ENCODE results near the gene TCF4. TPM values are rescaled to one million over a fixed set of nuclear protein-coding genes. Genes with fewer than 3 reads are reported as not detected.

Gene TCF4
- total and polyA plus RNA-seq, 5 donors, result 17.3 to 73.6 (median 58.7) TPM

DNA sequence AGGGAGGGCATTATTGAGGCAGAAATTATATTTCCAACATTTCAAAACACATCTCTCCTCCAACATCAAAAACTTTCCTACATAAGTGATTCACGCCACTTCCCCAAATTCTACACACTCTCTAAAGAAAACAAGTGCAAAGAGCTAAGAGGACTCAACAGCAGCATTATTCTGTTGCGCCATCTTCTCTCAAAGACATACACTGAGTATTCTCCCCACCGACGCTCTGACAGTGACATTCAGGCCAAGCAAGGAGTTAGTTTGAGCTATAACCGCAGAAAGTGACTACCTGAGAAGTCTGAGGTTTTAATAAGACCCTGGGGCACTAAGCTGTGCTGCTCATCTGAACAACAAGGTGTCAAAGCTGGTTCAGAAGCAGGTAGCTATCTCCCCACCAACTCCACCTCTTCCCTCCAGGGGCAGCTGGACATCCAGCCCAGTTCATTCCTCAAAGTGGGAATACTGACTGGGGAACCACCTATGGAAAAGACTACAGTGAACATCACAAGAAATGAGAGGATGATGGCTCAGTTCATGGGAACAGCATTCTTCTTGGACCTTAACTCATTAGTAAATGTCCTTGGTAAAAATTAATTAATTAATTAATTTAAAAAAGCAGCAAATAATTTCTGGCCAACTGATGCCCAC lies 319.2 kb downstream of the TCF4 start:
- Histone ChIP-seq H3K9me3 (ENCODE audit: control insufficient read depth, low read length) (no peaks in the 10 kb centered on the region), H3K4me3 (ENCODE audit: low read length) (no peak overlapping the region), H3K27ac (ENCODE audit: low read length) (no peak overlapping the region), H3K4me1 (ENCODE audit: control insufficient read depth, insufficient read depth, low read length) (peaks cover 5% of the 10 kb centered on the region), H3K27me3 (ENCODE audit: control insufficient read depth, insufficient read depth) (no peaks in the 10 kb centered on the region)
- 94% methylated on average over 5 of the region's 5 CpGs for WGBS
- ATAC-seq, result no peak
- no peak for DNase-seq
- intact Hi-C loops (cut with DNase I), result no loop called here

DNA sequence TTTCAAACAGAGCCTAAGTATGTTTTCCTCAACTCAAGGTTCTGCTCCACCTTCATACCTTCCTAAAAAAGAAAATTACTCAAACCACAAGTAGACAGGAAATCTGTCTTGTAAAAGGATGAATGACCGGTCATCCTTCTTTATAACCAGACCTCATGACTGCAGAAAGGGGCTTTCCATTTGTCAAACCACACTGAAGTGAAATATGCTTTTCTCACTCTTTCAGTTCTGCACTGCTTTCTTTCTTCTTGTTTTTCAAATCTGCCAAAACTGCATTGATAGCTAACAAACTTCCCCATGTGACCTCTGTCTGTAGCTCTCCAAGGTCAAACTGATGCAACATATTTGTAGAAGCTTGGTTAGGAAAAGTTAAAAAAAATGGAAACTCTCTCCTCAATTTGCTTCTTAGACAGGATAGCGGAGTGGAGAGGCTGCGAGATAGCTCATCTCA lies 319.8 kb downstream of the TCF4 start:
- ATAC-seq, result no peak
- no peak overlapping the region for H3K4me3 ChIP-seq (ENCODE audit: low read length)
- no peaks in the 10 kb centered on the region for H3K9me3 ChIP-seq (ENCODE audit: control insufficient read depth, low read length)
- H3K27ac ChIP-seq (ENCODE audit: low read length), result no peak overlapping the region
- no peaks in the 10 kb centered on the region for H3K27me3 ChIP-seq (ENCODE audit: control insufficient read depth, insufficient read depth)
- intact Hi-C loops (cut with DNase I), result no loop called here
- DNase-seq, result no peak
- WGBS, result 77% methylated on average over 3 of the region's 3 CpGs
- peaks cover 5% of the 10 kb centered on the region for H3K4me1 ChIP-seq (ENCODE audit: control insufficient read depth, insufficient read depth, low read length)

DNA sequence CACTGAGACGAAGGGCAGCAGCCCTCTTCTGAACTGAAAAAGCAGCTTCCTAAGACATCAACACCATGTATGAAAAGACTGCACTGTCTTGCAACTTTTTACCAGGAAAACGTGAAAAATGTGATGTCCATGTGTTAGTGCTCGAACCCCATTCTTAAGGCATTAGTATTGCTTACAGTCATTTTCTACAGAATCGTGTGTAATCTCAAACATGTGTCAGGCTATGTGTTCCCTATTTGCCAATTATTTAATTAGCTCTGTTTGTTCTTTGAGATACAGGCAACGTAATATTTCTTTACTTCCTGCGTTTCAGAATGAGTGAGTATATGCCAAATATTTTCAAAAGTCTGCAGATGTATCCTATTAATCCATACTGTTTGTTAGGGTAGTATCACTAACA lies 321.0 kb downstream of the TCF4 start:
- 47% methylated on average over 6 of the region's 6 CpGs for WGBS
- peaks cover 5% of the 10 kb centered on the region for H3K4me1 ChIP-seq (ENCODE audit: control insufficient read depth, insufficient read depth, low read length)

DNA sequence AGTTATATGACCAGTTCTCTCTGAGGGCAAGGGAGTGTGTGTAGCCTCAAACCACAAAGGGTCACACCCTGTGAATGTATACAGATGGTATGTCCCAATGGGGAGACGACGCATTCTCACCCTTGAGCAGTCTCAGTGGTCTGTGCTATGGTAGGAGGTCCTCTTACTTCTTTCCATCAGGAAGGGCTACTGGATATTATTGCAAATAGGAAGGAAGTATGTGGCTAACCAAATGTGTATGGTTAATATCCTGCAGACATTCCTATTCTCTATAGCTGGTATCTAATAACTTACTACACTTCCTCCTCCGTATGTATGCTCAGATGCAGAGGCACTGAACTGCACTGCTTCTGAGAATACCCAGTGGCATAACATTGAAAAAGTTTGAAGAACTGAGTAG lies 322.0 kb downstream of the TCF4 start:
- Histone ChIP-seq H3K27me3 (ENCODE audit: control insufficient read depth, insufficient read depth) (no peaks in the 10 kb centered on the region), H3K9me3 (ENCODE audit: control insufficient read depth, low read length) (no peaks in the 10 kb centered on the region), H3K4me1 (ENCODE audit: control insufficient read depth, insufficient read depth, low read length) (peaks cover 5% of the 10 kb centered on the region), H3K27ac (ENCODE audit: low read length) (peak overlapping the region; percentile 8), H3K4me3 (ENCODE audit: low read length) (no peak overlapping the region)
- no peak for ATAC-seq
- whole genome bisulfite sequencing, result 75% methylated on average over 3 of the region's 3 CpGs
- no peak for DNase-seq
- intact Hi-C loops (cut with DNase I), result no loop called here

More for the DNA sequence above, 321.0 kb downstream of the TCF4 start:
- no peaks in the 10 kb centered on the region for H3K27me3 ChIP-seq (ENCODE audit: control insufficient read depth, insufficient read depth)
- intact Hi-C loops (cut with DNase I), result no loop called here
- no peak for DNase-seq
- H3K27ac ChIP-seq (ENCODE audit: low read length), result no peak overlapping the region
- H3K4me3 ChIP-seq (ENCODE audit: low read length), result no peak overlapping the region
- ATAC-seq, result no peak
- H3K9me3 ChIP-seq (ENCODE audit: control insufficient read depth, low read length), result no peaks in the 10 kb centered on the region

DNA sequence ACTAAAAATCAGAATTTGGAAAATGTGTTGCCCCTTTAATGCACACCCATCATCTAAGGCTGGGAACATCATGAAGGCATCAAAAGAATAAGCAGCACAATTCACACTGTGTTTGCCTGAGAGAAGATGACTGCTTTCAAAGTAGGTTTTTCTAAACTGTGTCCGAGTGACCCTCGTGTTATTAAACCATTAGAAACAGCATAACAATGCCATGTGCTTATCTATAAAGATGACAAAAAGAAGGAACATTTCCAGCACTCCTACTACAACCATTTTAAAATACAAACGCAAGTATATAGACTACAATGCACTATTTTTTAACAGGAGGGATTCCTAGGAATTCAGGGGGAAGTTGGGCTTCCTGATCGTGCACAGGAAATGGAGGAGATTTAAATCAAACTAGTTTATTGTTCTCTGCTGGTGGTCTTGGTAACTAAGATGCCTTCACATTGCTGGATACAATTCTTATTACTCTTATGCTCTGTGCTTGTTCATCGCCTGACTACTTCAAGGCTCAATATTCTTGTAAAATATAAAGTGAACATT lies 322.8 kb downstream of the TCF4 start:
- intact Hi-C loops (cut with DNase I), result no loop called here
- Histone ChIP-seq H3K27me3 (ENCODE audit: control insufficient read depth, insufficient read depth) (no peaks in the 10 kb centered on the region), H3K9me3 (ENCODE audit: control insufficient read depth, low read length) (no peaks in the 10 kb centered on the region), H3K4me3 (ENCODE audit: low read length) (no peak overlapping the region), H3K27ac (ENCODE audit: low read length) (peak overlapping the region; percentile 6), H3K4me1 (ENCODE audit: control insufficient read depth, insufficient read depth, low read length) (peaks cover 5% of the 10 kb centered on the region)
- WGBS, result 53% methylated on average over 5 of the region's 5 CpGs
- ATAC-seq (peak in 1 of 2 donors; percentile 59), DNase-seq (no peak)

DNA sequence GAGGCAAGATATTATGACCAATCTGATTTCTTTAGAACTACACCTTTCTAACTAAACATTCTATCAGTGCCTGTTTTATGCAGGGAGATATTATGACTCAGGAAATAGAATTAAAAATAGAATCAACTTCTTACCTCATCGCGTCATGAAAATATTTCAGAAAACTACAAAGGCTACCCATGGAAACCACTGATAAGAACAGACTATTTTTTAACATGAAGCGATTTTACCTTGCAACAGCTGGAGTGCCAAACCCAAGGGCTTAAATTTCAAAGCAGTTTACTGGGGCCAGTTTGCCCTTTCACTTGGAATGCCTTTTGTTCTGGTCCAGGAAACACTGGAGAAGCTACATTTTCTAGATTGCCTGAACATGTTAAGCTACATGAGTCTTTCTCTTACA lies 323.9 kb downstream of the TCF4 start:
- Histone ChIP-seq H3K27me3 (ENCODE audit: control insufficient read depth, insufficient read depth) (no peaks in the 10 kb centered on the region), H3K4me1 (ENCODE audit: control insufficient read depth, insufficient read depth, low read length) (peaks cover 5% of the 10 kb centered on the region), H3K9me3 (ENCODE audit: control insufficient read depth, low read length) (no peaks in the 10 kb centered on the region), H3K27ac (ENCODE audit: low read length) (no peak overlapping the region), H3K4me3 (ENCODE audit: low read length) (no peak overlapping the region)
- no peak for DNase-seq
- 27% methylated on average over 3 of the region's 3 CpGs for WGBS
- peak in 1 of 2 donors; percentile 64 for ATAC-seq
- intact Hi-C loops (cut with DNase I), result no loop called here

DNA sequence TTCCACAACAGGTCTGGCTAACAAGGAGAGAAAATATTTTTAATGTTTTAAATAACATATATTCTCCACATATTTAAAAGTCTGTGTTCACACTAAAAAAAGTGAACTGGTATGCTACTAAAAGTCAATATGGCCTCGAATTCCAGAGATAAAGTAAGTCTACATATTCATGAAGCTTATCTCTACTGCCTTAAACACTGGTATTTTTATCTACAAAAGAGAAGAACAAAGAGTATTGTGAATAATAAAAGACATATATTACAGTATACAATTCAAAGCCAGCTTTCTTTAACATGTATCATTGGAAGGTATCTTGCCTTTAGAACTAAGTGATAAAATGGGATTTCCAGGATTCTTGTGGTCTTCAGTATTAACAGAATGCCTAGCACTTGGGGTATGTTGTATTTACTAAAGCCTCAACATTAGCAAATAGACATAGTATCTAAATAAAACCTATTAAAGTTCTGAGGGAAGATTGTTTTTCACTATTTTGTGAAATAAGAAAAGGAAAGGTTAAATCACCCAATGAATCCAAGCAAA lies 325.9 kb downstream of the TCF4 start:
- ATAC-seq (no peak), DNase-seq (no peak)
- H3K9me3 ChIP-seq (ENCODE audit: control insufficient read depth, low read length), result no peaks in the 10 kb centered on the region
- H3K4me3 ChIP-seq (ENCODE audit: low read length), result no peak overlapping the region
- WGBS, result 43% methylated on average over 1 of the region's 1 CpG
- H3K27ac ChIP-seq (ENCODE audit: low read length), result no peak overlapping the region
- intact Hi-C loops (cut with DNase I), result no loop called here
- no peaks in the 10 kb centered on the region for H3K27me3 ChIP-seq (ENCODE audit: control insufficient read depth, insufficient read depth)
- H3K4me1 ChIP-seq (ENCODE audit: control insufficient read depth, insufficient read depth, low read length), result peaks cover 5% of the 10 kb centered on the region

DNA sequence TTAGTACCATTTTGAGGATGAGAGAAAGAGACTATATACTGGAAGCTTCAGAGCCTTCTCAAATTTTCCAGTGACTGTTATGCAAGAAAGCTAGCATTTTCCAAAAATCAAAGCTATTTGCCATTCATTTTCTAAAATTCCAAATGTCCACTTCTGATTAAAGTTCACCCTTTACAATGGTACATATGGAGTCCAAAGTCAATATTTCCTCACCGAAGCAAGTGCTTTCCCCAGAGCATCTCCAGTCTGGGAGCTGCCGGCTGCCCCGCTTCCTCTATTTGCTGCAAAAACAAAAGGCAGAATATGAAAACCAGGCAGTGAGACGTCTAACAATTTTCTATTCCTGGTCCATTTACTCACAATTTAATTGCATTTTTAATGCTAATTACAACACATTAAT lies 326.7 kb downstream of the TCF4 start:
- ATAC-seq (peak in 1 of 2 donors; percentile 64), DNase-seq (no peak)
- no peaks in the 10 kb centered on the region for H3K27me3 ChIP-seq (ENCODE audit: control insufficient read depth, insufficient read depth)
- no peak overlapping the region for H3K4me3 ChIP-seq (ENCODE audit: low read length)
- 61% methylated on average over 4 of the region's 4 CpGs for WGBS
- H3K4me1 ChIP-seq (ENCODE audit: control insufficient read depth, insufficient read depth, low read length), result peaks cover 3% of the 10 kb centered on the region
- H3K9me3 ChIP-seq (ENCODE audit: control insufficient read depth, low read length), result no peaks in the 10 kb centered on the region
- H3K27ac ChIP-seq (ENCODE audit: low read length), result no peak overlapping the region
- intact Hi-C loops (cut with DNase I), result no loop called here

DNA sequence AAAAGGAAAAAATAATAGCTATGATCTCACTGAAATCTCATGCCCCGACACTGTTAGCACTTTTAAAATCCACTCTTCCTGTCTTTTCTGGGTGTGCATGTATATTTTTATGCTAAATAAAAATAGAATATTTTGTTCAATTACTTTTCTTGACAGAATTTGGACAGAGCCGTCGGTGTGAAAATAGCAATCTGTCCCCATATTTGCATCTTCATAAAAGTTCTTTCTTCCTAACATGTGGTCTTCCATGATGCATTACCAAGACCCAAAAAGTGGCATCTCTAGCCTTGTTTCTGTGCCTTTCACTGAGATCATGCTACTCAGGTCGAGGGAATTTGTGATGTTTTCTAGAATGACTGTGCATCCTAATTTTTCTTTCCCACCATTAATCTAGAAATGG lies 329.9 kb downstream of the TCF4 start:
- no peaks in the 10 kb centered on the region for H3K4me1 ChIP-seq (ENCODE audit: control insufficient read depth, insufficient read depth, low read length)
- no peak for DNase-seq
- intact Hi-C loops (cut with DNase I), result no loop called here
- H3K27ac ChIP-seq (ENCODE audit: low read length), result no peak overlapping the region
- WGBS, result 86% methylated on average over 4 of the region's 4 CpGs
- H3K27me3 ChIP-seq (ENCODE audit: control insufficient read depth, insufficient read depth), result no peaks in the 10 kb centered on the region
- no peaks in the 10 kb centered on the region for H3K9me3 ChIP-seq (ENCODE audit: control insufficient read depth, low read length)
- no peak for ATAC-seq
- no peak overlapping the region for H3K4me3 ChIP-seq (ENCODE audit: low read length)

DNA sequence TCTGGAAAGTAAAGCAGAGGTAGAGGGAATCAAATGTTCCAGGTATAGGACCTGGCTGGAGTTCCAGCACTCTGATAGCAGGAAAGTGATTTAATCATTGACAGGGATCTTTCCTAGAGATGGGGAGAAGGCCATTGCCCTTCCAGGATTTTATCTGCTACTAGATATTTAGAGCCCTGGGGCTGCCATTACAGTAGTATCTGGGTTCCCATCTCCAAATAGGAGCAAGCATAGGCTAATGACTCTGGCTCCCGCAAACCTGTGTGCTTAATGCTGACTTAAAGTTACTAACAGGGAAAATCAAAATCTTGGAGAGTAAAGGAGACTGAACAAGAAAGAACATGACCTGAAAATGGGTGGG lies 331.1 kb downstream of the TCF4 start:
- H3K4me3 ChIP-seq (ENCODE audit: low read length), result no peak overlapping the region
- intact Hi-C loops (cut with DNase I), result no loop called here
- no peak overlapping the region for H3K27ac ChIP-seq (ENCODE audit: low read length)
- no peaks in the 10 kb centered on the region for H3K27me3 ChIP-seq (ENCODE audit: control insufficient read depth, insufficient read depth)
- WGBS, result 98% methylated on average over 1 of the region's 1 CpG
- DNase-seq (no peak), ATAC-seq (no peak)
- H3K9me3 ChIP-seq (ENCODE audit: control insufficient read depth, low read length), result no peaks in the 10 kb centered on the region
- no peaks in the 10 kb centered on the region for H3K4me1 ChIP-seq (ENCODE audit: control insufficient read depth, insufficient read depth, low read length)

DNA sequence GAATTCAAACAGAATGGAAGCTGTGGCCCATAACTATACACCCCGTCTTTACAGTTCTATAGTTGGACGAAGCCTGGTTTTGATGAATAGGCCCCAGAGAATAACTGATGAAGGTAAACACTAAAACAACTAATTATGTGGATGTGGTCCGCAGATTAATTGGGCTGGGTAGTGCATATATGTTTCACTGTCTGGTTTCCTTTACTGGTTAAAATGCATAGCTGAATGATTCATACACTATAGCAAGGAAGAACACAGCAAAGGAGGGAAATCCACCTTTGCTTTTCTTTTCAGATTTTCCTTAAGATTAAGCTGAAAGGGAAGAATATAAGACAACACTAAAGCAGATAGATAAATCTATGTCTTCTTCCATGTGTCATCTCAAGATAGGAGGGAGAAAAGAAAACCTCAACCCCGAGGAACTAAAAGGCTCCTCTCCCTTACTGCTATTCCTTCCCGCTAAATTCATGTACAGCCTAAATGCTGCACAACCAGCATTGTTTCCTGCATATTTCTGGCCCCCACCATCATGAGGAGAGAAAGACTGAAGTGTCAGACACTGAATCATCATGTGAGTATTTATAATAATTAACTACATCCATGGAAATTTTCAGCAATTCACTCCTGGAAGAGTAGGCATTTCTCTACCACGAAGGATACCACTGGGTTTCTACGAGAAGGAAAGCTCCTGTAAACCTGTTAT lies 331.6 kb downstream of the TCF4 start:
- H3K27ac ChIP-seq (ENCODE audit: low read length), result no peak overlapping the region
- intact Hi-C loops (cut with DNase I), result no loop called here

More for the DNA sequence above, 331.6 kb downstream of the TCF4 start:
- Histone ChIP-seq H3K27me3 (ENCODE audit: control insufficient read depth, insufficient read depth) (no peaks in the 10 kb centered on the region), H3K4me1 (ENCODE audit: control insufficient read depth, insufficient read depth, low read length) (no peaks in the 10 kb centered on the region), H3K9me3 (ENCODE audit: control insufficient read depth, low read length) (no peaks in the 10 kb centered on the region), H3K4me3 (ENCODE audit: low read length) (no peak overlapping the region)
- ATAC-seq (no peak), DNase-seq (no peak)
- 91% methylated on average over 7 of the region's 7 CpGs for WGBS

Measured in right cardiac atrium (tissue), 5 donors.